Panc1 (cell line): ENCODE data around the gene LCOR. TPM values are rescaled to one million over a fixed set of nuclear protein-coding genes. Genes with fewer than 3 reads are reported as not detected.

Experiments
- ATAC-seq: fragments of 200-7000 bp; cut with Tn5 transposase; 2 replicates; pipeline ENCODE4 v1.9.1; 2020; ENCODE audit warnings: mild to moderate bottlenecking, moderate library complexity
- BruUV-seq: library from RNA; stranded (reverse); fragments of 400-500 nt; replicated peaks from 2 replicates; lab custom pipeline; 2021; lab: Mats Ljungman, UMichigan
- CTCF ChIA-PET: fragments of 300-600 bp; sonication (Branson Sonifier 250); formaldehyde crosslinking; loops from one replicate; lab custom pipeline; 2022; ENCODE audit warnings: antibody characterized with exemption; lab: Charles Lee
- POLR2A ChIA-PET: fragments of 300-600 bp; sonication (Branson Sonifier 250); formaldehyde crosslinking; loops from one replicate; lab custom pipeline; 2022; ENCODE audit warnings: antibody characterized with exemption; lab: Charles Lee
- DNase-seq: peaks from one replicate; pipeline ENCODE4 v3.0.0-alpha.2; 2010; ENCODE audit warnings: low read depth, low spot score
- H3K27ac ChIP-seq: 2 replicates; pipeline ENCODE4 v1.5.1; 2011; ENCODE audit warnings: mild to moderate bottlenecking, low read length, inconsistent platforms
- H3K27me3 ChIP-seq: fragments of 200-500 bp; sonication (Bioruptor generic); 2 replicates; pipeline ENCODE4 v1.6.0; 2014; ENCODE audit warnings: low read length, inconsistent platforms; ENCODE audit not compliant: control insufficient read depth, insufficient read depth
- H3K36me3 ChIP-seq: fragments of 200-500 bp; sonication (Bioruptor generic); 2 replicates; pipeline ENCODE4 v1.5.1; 2014; ENCODE audit warnings: inconsistent platforms, mild to moderate bottlenecking, low read length, moderate library complexity; ENCODE audit not compliant: control insufficient read depth, insufficient read depth
- H3K4me1 ChIP-seq: 2 replicates; pipeline ENCODE4 v1.5.1; 2011; ENCODE audit warnings: inconsistent platforms, mild to moderate bottlenecking, low read length, moderate library complexity; ENCODE audit not compliant: control insufficient read depth, insufficient read depth
- H3K4me3 ChIP-seq, 2 experiments: 2 replicates each; pipeline ENCODE4 v1.5.1; 2011 to 2012; ENCODE audit warnings: low read depth in 2 of 2, low read length in 2 of 2, mild to moderate bottlenecking in 2 of 2, inconsistent platforms in 1 of 2, moderate library complexity in 1 of 2
- H3K9me3 ChIP-seq: fragments of 200-500 bp; sonication (Bioruptor generic); 2 replicates; pipeline ENCODE4 v1.5.1; 2014; ENCODE audit warnings: low read depth, mild to moderate bottlenecking, inconsistent platforms, low read length, moderate library complexity; ENCODE audit not compliant: control insufficient read depth, insufficient read depth
- POLR2AphosphoS5 ChIP-seq: IDR thresholded peaks from 2 replicates; pipeline ENCODE4 v1.6.1; 2012; ENCODE audit warnings: mild to moderate bottlenecking, low read depth, low read length, moderate library complexity
- SIN3A ChIP-seq: IDR thresholded peaks from 2 replicates; pipeline ENCODE4 v1.6.1; 2012; ENCODE audit warnings: low read depth, mild to moderate bottlenecking, low read length, moderate library complexity, borderline replicate concordance; ENCODE audit not compliant: insufficient read depth
- TCF7L2 ChIP-seq: IDR thresholded peaks from 2 replicates; pipeline ENCODE4 v1.6.1; 2011; ENCODE audit warnings: mild to moderate bottlenecking, low read depth, low read length, inconsistent platforms
- in situ Hi-C: cut with HindIII; loops from 2 replicates; pipeline ENCODE4 v1.10.0; 2016; ENCODE audit warnings: low sequenced_read_pairs, low pct_unique_long_range_greater_than_20kb
- intact Hi-C: fragments of 100-400 bp; cut with micrococcal nuclease; formaldehyde crosslinking; loops from one replicate; pipeline ENCODE4 v1.10.0; 2022; ENCODE audit not compliant: unreplicated experiment
- total RNA-seq: library from RNA; stranded (reverse); gene quantifications from one replicate; pipeline ENCODE4 v1.2.1, GENCODE V29; 2021; ENCODE audit not compliant: unreplicated experiment
- TF ChIP-seq, protein P1 (sequence below): fragments of 450-650 bp; IDR thresholded peaks from 2 replicates; pipeline ENCODE4 v1.5.1; 2017; ENCODE audit warnings: mild to moderate bottlenecking
- TF ChIP-seq, protein P2 (sequence below), 2 experiments: IDR thresholded peaks; 2 replicates each; pipeline ENCODE4 v1.6.1; 2011 to 2012; ENCODE audit warnings: low read depth in 2 of 2, control low read depth in 1 of 2, low read length in 1 of 2, mild to moderate bottlenecking in 1 of 2, moderate library complexity in 1 of 2; ENCODE audit not compliant: insufficient read depth in 1 of 2

The LCOR gene
- total RNA-seq, 1 experiment from 2014 or later: 58.0 TPM

DNA sequence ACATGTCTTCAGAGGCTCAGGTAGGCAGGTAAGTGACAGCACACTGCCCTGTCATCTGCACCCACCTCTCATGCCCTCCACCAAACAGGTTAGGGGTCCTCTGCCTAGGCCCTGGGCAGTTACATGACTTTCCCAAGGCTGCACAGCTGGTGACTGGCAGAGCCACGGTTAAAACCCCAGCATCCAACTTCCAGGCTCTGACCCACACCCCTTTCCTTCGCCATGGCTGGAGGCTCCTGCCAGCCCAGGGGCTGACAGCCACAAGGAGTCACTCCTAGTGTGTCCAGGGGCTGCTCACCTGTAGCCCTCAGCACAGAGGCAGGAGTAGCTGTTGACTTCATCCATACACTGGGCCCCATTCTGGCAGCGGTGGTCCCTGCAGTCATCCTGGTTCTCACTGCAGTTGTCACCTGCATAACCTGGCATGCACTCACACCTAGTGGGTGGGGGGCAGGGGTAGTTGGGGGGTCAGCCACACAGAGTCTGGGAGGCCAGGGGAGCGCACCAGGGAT, 178.7 kb downstream of the LCOR start:
- CTCF ChIA-PET: no interaction called here
- Histone ChIP-seq H3K27me3 (no peaks in the 10 kb centered on the region; the same call in 1 of the 2 replicates), H3K4me3 (no peak overlapping the region), H3K27ac (no peak overlapping the region), H3K9me3 (peaks cover 8% of the 10 kb centered on the region; the same call in 1 of the 2 replicates), H3K36me3 (no peaks in the 10 kb centered on the region), H3K4me1 (no peaks in the 10 kb centered on the region)
- intact Hi-C loops (no loop called here), in situ Hi-C loops (no loop called here)
- POLR2A ChIA-PET: no interaction called here
- no peak for ATAC-seq
- BruUV-seq: no TSS peak
- TF ChIP-seq SIN3A (no peak), POLR2AphosphoS5 (no peak), TCF7L2 (no peak)
- TF ChIP-seq, protein P1, sequence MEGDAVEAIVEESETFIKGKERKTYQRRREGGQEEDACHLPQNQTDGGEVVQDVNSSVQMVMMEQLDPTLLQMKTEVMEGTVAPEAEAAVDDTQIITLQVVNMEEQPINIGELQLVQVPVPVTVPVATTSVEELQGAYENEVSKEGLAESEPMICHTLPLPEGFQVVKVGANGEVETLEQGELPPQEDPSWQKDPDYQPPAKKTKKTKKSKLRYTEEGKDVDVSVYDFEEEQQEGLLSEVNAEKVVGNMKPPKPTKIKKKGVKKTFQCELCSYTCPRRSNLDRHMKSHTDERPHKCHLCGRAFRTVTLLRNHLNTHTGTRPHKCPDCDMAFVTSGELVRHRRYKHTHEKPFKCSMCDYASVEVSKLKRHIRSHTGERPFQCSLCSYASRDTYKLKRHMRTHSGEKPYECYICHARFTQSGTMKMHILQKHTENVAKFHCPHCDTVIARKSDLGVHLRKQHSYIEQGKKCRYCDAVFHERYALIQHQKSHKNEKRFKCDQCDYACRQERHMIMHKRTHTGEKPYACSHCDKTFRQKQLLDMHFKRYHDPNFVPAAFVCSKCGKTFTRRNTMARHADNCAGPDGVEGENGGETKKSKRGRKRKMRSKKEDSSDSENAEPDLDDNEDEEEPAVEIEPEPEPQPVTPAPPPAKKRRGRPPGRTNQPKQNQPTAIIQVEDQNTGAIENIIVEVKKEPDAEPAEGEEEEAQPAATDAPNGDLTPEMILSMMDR: no peak
- TF ChIP-seq, protein P2, sequence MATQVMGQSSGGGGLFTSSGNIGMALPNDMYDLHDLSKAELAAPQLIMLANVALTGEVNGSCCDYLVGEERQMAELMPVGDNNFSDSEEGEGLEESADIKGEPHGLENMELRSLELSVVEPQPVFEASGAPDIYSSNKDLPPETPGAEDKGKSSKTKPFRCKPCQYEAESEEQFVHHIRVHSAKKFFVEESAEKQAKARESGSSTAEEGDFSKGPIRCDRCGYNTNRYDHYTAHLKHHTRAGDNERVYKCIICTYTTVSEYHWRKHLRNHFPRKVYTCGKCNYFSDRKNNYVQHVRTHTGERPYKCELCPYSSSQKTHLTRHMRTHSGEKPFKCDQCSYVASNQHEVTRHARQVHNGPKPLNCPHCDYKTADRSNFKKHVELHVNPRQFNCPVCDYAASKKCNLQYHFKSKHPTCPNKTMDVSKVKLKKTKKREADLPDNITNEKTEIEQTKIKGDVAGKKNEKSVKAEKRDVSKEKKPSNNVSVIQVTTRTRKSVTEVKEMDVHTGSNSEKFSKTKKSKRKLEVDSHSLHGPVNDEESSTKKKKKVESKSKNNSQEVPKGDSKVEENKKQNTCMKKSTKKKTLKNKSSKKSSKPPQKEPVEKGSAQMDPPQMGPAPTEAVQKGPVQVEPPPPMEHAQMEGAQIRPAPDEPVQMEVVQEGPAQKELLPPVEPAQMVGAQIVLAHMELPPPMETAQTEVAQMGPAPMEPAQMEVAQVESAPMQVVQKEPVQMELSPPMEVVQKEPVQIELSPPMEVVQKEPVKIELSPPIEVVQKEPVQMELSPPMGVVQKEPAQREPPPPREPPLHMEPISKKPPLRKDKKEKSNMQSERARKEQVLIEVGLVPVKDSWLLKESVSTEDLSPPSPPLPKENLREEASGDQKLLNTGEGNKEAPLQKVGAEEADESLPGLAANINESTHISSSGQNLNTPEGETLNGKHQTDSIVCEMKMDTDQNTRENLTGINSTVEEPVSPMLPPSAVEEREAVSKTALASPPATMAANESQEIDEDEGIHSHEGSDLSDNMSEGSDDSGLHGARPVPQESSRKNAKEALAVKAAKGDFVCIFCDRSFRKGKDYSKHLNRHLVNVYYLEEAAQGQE (IDR thresholded peaks at IDR 0.05; ENCODE audit: insufficient read depth in 1 of 2, low read depth in 2 of 2, low read length in 1 of 2): no peak
- DNase-seq: no peak

DNA sequence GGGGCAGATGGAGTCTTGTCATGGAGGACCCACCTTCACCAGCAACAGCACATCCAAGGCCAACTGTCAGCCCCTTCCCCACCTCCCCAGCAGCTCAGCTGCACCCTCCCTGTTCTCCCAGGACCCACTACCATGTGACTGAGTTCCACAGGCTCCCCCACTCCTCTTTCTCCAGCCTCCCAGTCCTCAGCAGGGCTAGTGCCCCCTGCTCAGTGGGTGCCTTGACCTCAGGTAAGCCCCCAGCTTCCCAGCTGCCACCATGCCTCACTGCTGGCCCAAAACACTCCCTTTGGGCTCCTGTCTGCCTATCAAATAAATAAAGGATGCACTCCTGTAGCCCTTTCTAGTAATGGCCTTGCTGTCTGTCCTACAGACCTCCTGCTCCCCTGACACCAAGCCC, 179.3 kb downstream of the LCOR start:
- peaks cover 8% of the 10 kb centered on the region; the same call in 1 of the 2 replicates for H3K9me3 ChIP-seq
- H3K4me3 ChIP-seq: no peak overlapping the region
- no TSS peak for BruUV-seq
- intact Hi-C loops: no loop called here
- ChIA-PET POLR2A (no interaction called here), CTCF (no interaction called here)
- no peak for TF ChIP-seq SIN3A
- TF ChIP-seq, protein P2 (IDR thresholded peaks at IDR 0.05; ENCODE audit: insufficient read depth in 1 of 2, low read depth in 2 of 2, low read length in 1 of 2): no peak
- no peak for TF ChIP-seq POLR2AphosphoS5
- no peak for TF ChIP-seq TCF7L2
- TF ChIP-seq, protein P1: no peak
- H3K4me1 ChIP-seq: no peaks in the 10 kb centered on the region
- no peak for DNase-seq
- H3K36me3 ChIP-seq: no peaks in the 10 kb centered on the region
- ATAC-seq: no peak; the same call in 1 of the 2 replicates
- in situ Hi-C loops: no loop called here
- no peak overlapping the region for H3K27ac ChIP-seq
- no peaks in the 10 kb centered on the region; the same call in 1 of the 2 replicates for H3K27me3 ChIP-seq
